Mononuclear cell (primary cell): ENCODE results near the gene BICDL1. TPM values are rescaled to one million over a fixed set of nuclear protein-coding genes. Genes with fewer than 3 reads are reported as not detected.
A peak's percentile ranks its signal among the peaks of the same experiment; 100 is the strongest.
"Not testable (repeated sequence)": the region's sequence is repeated elsewhere in the genome, so short reads cannot be mapped to it uniquely, and the experiment has no call there.

ENCODE experiments used
- H3K27me3 ChIP-seq: 2 replicates; pipeline ENCODE4 v1.6.0; 2011; ENCODE audit warnings: low read length, control low read depth; ENCODE audit not compliant: insufficient read depth
- H3K4me1 ChIP-seq: 2 replicates; pipeline ENCODE4 v1.5.1; 2011; ENCODE audit warnings: mild to moderate bottlenecking, low read length, control low read depth; ENCODE audit not compliant: insufficient read depth
- H3K4me3 ChIP-seq: 2 replicates; pipeline ENCODE4 v1.5.1; 2011; ENCODE audit warnings: mild to moderate bottlenecking, low read length, moderate library complexity
- H3K9me3 ChIP-seq: 2 replicates; pipeline ENCODE4 v1.5.1; 2011; ENCODE audit warnings: low read depth, mild to moderate bottlenecking, control low read depth, low read length
- total RNA-seq: library from RNA; depleted of rRNA; stranded (reverse); fragments of >200 nt; gene quantifications from one replicate; pipeline ENCODE4 v1.2.3, GENCODE V29; 2012

Gene BICDL1
- 60.9 TPM for total RNA-seq

- Histone ChIP-seq H3K27me3 (peaks cover 32% of the 10 kb centered on the region), H3K4me3 (peak within 1 kb of the TSS; percentile 53), H3K4me1 (peaks cover 20% of the 10 kb centered on the region)
Observed at GRCh38 chr12:119988472-119989360, at the start of gene BICDL1. TSS of gene BICDL1 (plus strand) at chr12:119989236. CDS start at chr12:119989869, 633 bp downstream.

GRCh38 chr12:119940897-119941296 is 48.1 kb upstream of the BICDL1 start:
- Histone ChIP-seq H3K4me1 (no peaks in the 10 kb centered on the region), H3K9me3 (no peaks in the 10 kb centered on the region), H3K27me3 (no peaks in the 10 kb centered on the region), H3K4me3 (no peak overlapping the region)

More at GRCh38 chr12:119988472-119989360, at the start of gene BICDL1:
- H3K9me3 ChIP-seq = no peaks in the 10 kb centered on the region

GRCh38 chr12:119942386-119942785 is 46.6 kb upstream of the BICDL1 start:
- no peak overlapping the region for H3K4me3 ChIP-seq
- no peaks in the 10 kb centered on the region for H3K9me3 ChIP-seq
- H3K27me3 ChIP-seq = no peaks in the 10 kb centered on the region
- H3K4me1 ChIP-seq = no peaks in the 10 kb centered on the region

GRCh38 chr12:119946213-119946612 is 42.8 kb upstream of the BICDL1 start:
- Histone ChIP-seq H3K27me3 (no peaks in the 10 kb centered on the region), H3K4me3 (no peak overlapping the region), H3K4me1 (no peaks in the 10 kb centered on the region), H3K9me3 (no peaks in the 10 kb centered on the region)

GRCh38 chr12:119949145-119949544 is 39.9 kb upstream of the BICDL1 start:
- Histone ChIP-seq H3K9me3 (no peaks in the 10 kb centered on the region), H3K4me3 (no peak overlapping the region), H3K4me1 (no peaks in the 10 kb centered on the region), H3K27me3 (no peaks in the 10 kb centered on the region)

- no peaks in the 10 kb centered on the region for H3K9me3 ChIP-seq
- no peaks in the 10 kb centered on the region for H3K27me3 ChIP-seq
- no peaks in the 10 kb centered on the region for H3K4me1 ChIP-seq
- H3K4me3 ChIP-seq = no peak overlapping the region
Observed at GRCh38 chr12:119949594-119949993, 39.4 kb upstream of the BICDL1 start.

GRCh38 chr12:119956047-119956446 is 33.0 kb upstream of the BICDL1 start:
- Histone ChIP-seq H3K4me3 (no peak overlapping the region), H3K9me3 (peaks cover 15% of the 10 kb centered on the region), H3K4me1 (no peaks in the 10 kb centered on the region), H3K27me3 (no peaks in the 10 kb centered on the region)

- H3K4me3 ChIP-seq = no peak overlapping the region
- H3K4me1 ChIP-seq = no peaks in the 10 kb centered on the region
- H3K27me3 ChIP-seq = no peaks in the 10 kb centered on the region
- H3K9me3 ChIP-seq = peaks cover 15% of the 10 kb centered on the region
Observed at GRCh38 chr12:119957135-119957534, 31.9 kb upstream of the BICDL1 start.

- Histone ChIP-seq H3K9me3 (peaks cover 15% of the 10 kb centered on the region), H3K4me3 (no peak overlapping the region), H3K27me3 (no peaks in the 10 kb centered on the region), H3K4me1 (no peaks in the 10 kb centered on the region)
Observed at GRCh38 chr12:119959435-119959834, 29.6 kb upstream of the BICDL1 start.

GRCh38 chr12:119964123-119964522 is 24.9 kb upstream of the BICDL1 start:
- no peaks in the 10 kb centered on the region for H3K9me3 ChIP-seq
- no peak overlapping the region for H3K4me3 ChIP-seq
- no peaks in the 10 kb centered on the region for H3K4me1 ChIP-seq
- no peaks in the 10 kb centered on the region for H3K27me3 ChIP-seq

GRCh38 chr12:119964929-119965328 is 24.1 kb upstream of the BICDL1 start:
- H3K4me1 ChIP-seq = no peaks in the 10 kb centered on the region
- H3K4me3 ChIP-seq = no peak overlapping the region
- H3K27me3 ChIP-seq = no peaks in the 10 kb centered on the region
- no peaks in the 10 kb centered on the region for H3K9me3 ChIP-seq

GRCh38 chr12:119980242-119980641 is 8.8 kb upstream of the BICDL1 start:
- H3K9me3 ChIP-seq = no peaks in the 10 kb centered on the region
- H3K27me3 ChIP-seq = peaks cover 3% of the 10 kb centered on the region
- H3K4me1 ChIP-seq = no peaks in the 10 kb centered on the region
- H3K4me3 ChIP-seq = no peak overlapping the region

- not testable (repeated sequence) for H3K27me3 ChIP-seq, H3K4me3 ChIP-seq, H3K9me3 ChIP-seq, H3K4me1 ChIP-seq
Observed at GRCh38 chr12:119980702-119981101, 8.3 kb upstream of the BICDL1 start.

- Histone ChIP-seq H3K4me1 (peaks cover 20% of the 10 kb centered on the region), H3K9me3 (no peaks in the 10 kb centered on the region), H3K27me3 (peaks cover 32% of the 10 kb centered on the region), H3K4me3 (peak overlapping the region; percentile 53)
Observed at GRCh38 chr12:119989361-119989730, 310 bp downstream of the BICDL1 start.

GRCh38 chr12:119989731-119990381 is 820 bp downstream of the BICDL1 start:
- H3K27me3 ChIP-seq = peaks cover 32% of the 10 kb centered on the region
- no peaks in the 10 kb centered on the region for H3K9me3 ChIP-seq
- H3K4me1 ChIP-seq = peaks cover 20% of the 10 kb centered on the region
- peak overlapping the region; percentile 36 for H3K4me3 ChIP-seq
